ENCODE results near the gene EDN2. TPM values are rescaled to one million over a fixed set of nuclear protein-coding genes. Genes with fewer than 3 reads are reported as not detected.

The EDN2 gene
- total and polyA plus RNA-seq, 4 donors: 0.10 to 0.13 TPM; not detected in 2

DNA sequence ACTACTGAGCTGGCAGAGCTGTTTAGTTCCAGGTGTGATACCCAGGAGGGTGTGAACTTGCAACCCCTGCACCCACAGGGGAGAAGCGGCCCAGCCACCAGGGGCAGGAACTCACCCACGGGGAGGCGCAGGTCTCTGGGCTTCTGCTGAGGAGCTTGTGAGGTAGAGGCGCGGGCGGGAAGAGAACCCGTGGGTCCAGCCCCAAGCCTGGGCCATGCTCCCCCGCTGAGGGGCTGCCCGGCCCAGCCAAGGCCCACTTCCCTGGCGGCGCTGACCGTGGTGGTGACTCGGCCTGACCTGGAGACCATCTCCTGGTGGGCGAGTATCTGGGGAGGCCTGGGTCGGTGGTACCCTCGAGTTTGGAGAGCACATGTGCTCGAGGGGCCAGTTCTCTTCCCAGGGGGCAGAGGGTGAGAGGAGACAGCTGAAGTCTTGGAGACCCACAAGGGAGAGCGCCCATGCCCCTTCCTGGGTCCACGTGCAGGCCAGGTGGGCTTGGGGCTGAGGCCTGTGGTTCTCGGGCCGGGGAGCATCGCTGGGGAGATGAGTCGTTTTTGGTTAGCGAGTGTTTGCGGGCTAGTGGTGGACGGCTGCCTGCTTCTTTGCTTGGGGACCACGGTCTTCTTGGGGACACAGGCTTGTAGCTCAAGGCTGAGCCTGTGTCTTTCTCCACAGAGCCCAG lies 28.4 kb upstream of the EDN2 start:
- Histone ChIP-seq H3K4me3 (ENCODE audit: low read depth in 1 of 3, low read length in 3 of 3) (no peak overlapping the region), H3K27ac (ENCODE audit: low read depth in 1 of 2, low read length in 2 of 2) (no peak overlapping the region), H3K9me3 (ENCODE audit: control insufficient read depth in 4 of 4, low read length in 3 of 4) (no peaks in the 10 kb centered on the region), H3K9ac (ENCODE audit: low read depth in 1 of 2, low read length in 2 of 2) (no peak overlapping the region), H3K4me1 (ENCODE audit: control insufficient read depth in 4 of 4, insufficient read depth in 4 of 4, low read length in 3 of 4) (peaks cover 0 to 11% (median 8%) of the 10 kb centered on the region in 4 donors), H3K27me3 (ENCODE audit: control insufficient read depth in 4 of 4, insufficient read depth in 4 of 4, low read length in 3 of 4) (no peaks in the 10 kb centered on the region), H3K36me3 (ENCODE audit: control insufficient read depth in 4 of 4, insufficient read depth in 3 of 4, low read depth in 1 of 4, low read length in 3 of 4) (no peaks in the 10 kb centered on the region)
- DNase-seq (ENCODE audit: low spot score): no peak
- TF ChIP-seq, protein P1, sequence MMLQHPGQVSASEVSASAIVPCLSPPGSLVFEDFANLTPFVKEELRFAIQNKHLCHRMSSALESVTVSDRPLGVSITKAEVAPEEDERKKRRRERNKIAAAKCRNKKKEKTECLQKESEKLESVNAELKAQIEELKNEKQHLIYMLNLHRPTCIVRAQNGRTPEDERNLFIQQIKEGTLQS (IDR thresholded peaks at IDR 0.05): no peak
- TF ChIP-seq MAX (IDR thresholded peaks at IDR 0.05): no peak
- WGBS: 92% methylated on average over 27 of the region's 27 CpGs

DNA sequence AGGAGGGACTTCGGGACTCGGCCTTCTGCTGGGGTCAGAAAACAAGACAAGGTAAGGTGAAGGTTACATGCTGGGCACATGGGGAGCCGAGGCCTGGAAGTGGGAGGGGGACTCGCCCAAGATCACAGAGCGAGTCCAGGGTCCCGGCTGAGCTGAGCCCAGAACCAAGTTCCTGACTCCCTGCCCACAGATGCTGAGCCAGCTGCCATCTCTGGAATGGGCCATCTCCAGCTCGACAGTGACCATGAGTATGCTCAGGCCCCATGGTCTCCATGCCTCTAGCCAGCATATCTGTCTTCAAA lies 26.7 kb upstream of the EDN2 start:
- DNase-seq (ENCODE audit: low spot score): no peak
- Histone ChIP-seq H3K27me3 (ENCODE audit: control insufficient read depth in 4 of 4, insufficient read depth in 4 of 4, low read length in 3 of 4) (no peaks in the 10 kb centered on the region), H3K9ac (ENCODE audit: low read depth in 1 of 2, low read length in 2 of 2) (no peak overlapping the region), H3K27ac (ENCODE audit: low read depth in 1 of 2, low read length in 2 of 2) (no peak overlapping the region), H3K4me3 (ENCODE audit: low read depth in 1 of 3, low read length in 3 of 3) (no peak overlapping the region), H3K4me1 (ENCODE audit: control insufficient read depth in 4 of 4, insufficient read depth in 4 of 4, low read length in 3 of 4) (peaks cover 0 to 5% (median 3%) of the 10 kb centered on the region in 4 donors), H3K9me3 (ENCODE audit: control insufficient read depth in 4 of 4, low read length in 3 of 4) (no peaks in the 10 kb centered on the region), H3K36me3 (ENCODE audit: control insufficient read depth in 4 of 4, insufficient read depth in 3 of 4, low read depth in 1 of 4, low read length in 3 of 4) (no peaks in the 10 kb centered on the region)
- no peak for TF ChIP-seq NR2F2 (IDR thresholded peaks at IDR 0.05)
- TF ChIP-seq MAX (IDR thresholded peaks at IDR 0.05): no peak
- no peak for TF ChIP-seq FOXA1 (IDR thresholded peaks at IDR 0.05)
- TF ChIP-seq HNF4A (conservative IDR thresholded peaks at IDR 0.05): no peak
- TF ChIP-seq JUND (IDR thresholded peaks at IDR 0.05): no peak
- no peak for TF ChIP-seq YY1 (IDR thresholded peaks at IDR 0.05)
- no peak for TF ChIP-seq HNF4G (IDR thresholded peaks at IDR 0.05)
- TF ChIP-seq, protein P2, sequence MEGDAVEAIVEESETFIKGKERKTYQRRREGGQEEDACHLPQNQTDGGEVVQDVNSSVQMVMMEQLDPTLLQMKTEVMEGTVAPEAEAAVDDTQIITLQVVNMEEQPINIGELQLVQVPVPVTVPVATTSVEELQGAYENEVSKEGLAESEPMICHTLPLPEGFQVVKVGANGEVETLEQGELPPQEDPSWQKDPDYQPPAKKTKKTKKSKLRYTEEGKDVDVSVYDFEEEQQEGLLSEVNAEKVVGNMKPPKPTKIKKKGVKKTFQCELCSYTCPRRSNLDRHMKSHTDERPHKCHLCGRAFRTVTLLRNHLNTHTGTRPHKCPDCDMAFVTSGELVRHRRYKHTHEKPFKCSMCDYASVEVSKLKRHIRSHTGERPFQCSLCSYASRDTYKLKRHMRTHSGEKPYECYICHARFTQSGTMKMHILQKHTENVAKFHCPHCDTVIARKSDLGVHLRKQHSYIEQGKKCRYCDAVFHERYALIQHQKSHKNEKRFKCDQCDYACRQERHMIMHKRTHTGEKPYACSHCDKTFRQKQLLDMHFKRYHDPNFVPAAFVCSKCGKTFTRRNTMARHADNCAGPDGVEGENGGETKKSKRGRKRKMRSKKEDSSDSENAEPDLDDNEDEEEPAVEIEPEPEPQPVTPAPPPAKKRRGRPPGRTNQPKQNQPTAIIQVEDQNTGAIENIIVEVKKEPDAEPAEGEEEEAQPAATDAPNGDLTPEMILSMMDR (IDR thresholded peaks at IDR 0.05; ENCODE audit: low read depth, low read length, missing input control): no peak
- no peak for TF ChIP-seq GABPA (IDR thresholded peaks at IDR 0.05 in 1 of 2, conservative IDR thresholded peaks at IDR 0.05 in 1 of 2)
- no peak for TF ChIP-seq TAF1 (conservative IDR thresholded peaks at IDR 0.05)
- TF ChIP-seq, protein P1 (IDR thresholded peaks at IDR 0.05): no peak
- TF ChIP-seq ZBTB33 (IDR thresholded peaks at IDR 0.05): no peak
- no peak for TF ChIP-seq RXRA (IDR thresholded peaks at IDR 0.05)
- TF ChIP-seq, protein P3, sequence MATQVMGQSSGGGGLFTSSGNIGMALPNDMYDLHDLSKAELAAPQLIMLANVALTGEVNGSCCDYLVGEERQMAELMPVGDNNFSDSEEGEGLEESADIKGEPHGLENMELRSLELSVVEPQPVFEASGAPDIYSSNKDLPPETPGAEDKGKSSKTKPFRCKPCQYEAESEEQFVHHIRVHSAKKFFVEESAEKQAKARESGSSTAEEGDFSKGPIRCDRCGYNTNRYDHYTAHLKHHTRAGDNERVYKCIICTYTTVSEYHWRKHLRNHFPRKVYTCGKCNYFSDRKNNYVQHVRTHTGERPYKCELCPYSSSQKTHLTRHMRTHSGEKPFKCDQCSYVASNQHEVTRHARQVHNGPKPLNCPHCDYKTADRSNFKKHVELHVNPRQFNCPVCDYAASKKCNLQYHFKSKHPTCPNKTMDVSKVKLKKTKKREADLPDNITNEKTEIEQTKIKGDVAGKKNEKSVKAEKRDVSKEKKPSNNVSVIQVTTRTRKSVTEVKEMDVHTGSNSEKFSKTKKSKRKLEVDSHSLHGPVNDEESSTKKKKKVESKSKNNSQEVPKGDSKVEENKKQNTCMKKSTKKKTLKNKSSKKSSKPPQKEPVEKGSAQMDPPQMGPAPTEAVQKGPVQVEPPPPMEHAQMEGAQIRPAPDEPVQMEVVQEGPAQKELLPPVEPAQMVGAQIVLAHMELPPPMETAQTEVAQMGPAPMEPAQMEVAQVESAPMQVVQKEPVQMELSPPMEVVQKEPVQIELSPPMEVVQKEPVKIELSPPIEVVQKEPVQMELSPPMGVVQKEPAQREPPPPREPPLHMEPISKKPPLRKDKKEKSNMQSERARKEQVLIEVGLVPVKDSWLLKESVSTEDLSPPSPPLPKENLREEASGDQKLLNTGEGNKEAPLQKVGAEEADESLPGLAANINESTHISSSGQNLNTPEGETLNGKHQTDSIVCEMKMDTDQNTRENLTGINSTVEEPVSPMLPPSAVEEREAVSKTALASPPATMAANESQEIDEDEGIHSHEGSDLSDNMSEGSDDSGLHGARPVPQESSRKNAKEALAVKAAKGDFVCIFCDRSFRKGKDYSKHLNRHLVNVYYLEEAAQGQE (IDR thresholded peaks at IDR 0.05): no peak
- TF ChIP-seq FOXA2 (IDR thresholded peaks at IDR 0.05): no peak
- no peak for TF ChIP-seq EGR1 (IDR thresholded peaks at IDR 0.05; ENCODE audit: low read depth in 2 of 2)
- no peak for TF ChIP-seq RAD21 (IDR thresholded peaks at IDR 0.05)
- no peak for TF ChIP-seq SP1 (IDR thresholded peaks at IDR 0.05)
- WGBS: 95% methylated on average over 7 of the region's 7 CpGs

Measured in liver (tissue), 9 donors.